ENCODE measurements around the gene C1orf74.
"Not testable (repeated sequence)": the region's sequence is repeated elsewhere in the genome, so short reads cannot be mapped to it uniquely, and the experiment has no call there.

Gene C1orf74

GRCh38 chr1:209805341-209805781 is 21.0 kb upstream of the C1orf74 start:
- no peak for DNase-seq

GRCh38 chr1:209803568-209803967 is 19.2 kb upstream of the C1orf74 start:
- DNase-seq = no peak

GRCh38 chr1:209802780-209803152 is 18.4 kb upstream of the C1orf74 start:
- DNase-seq = no peak

GRCh38 chr1:209802117-209802779 is 17.9 kb upstream of the C1orf74 start:
- DNase-seq = no peak

- no peak for DNase-seq
Observed at GRCh38 chr1:209800984-209801834, 16.9 kb upstream of the C1orf74 start.

GRCh38 chr1:209797978-209798639 is 13.8 kb upstream of the C1orf74 start:
- DNase-seq = no peak

- not testable (repeated sequence) for DNase-seq
Observed at GRCh38 chr1:209793711-209794110, 9.4 kb upstream of the C1orf74 start.

- DNase-seq = no peak
Observed at GRCh38 chr1:209791920-209792319, 7.6 kb upstream of the C1orf74 start.

GRCh38 chr1:209790286-209791193 is 6.2 kb upstream of the C1orf74 start:
- no peak for DNase-seq

GRCh38 chr1:209789245-209789644 is 4.9 kb upstream of the C1orf74 start:
- DNase-seq = no peak

GRCh38 chr1:209787551-209787950 is 3.2 kb upstream of the C1orf74 start:
- DNase-seq = no peak

GRCh38 chr1:209786146-209786545 is 1.8 kb upstream of the C1orf74 start:
- DNase-seq = no peak

GRCh38 chr1:209785592-209785991 is 1.2 kb upstream of the C1orf74 start:
- no peak for DNase-seq

- no peak for DNase-seq
Observed at GRCh38 chr1:209783386-209783785, 973 bp downstream of the C1orf74 start.

GRCh38 chr1:209780268-209780667 is 4.1 kb downstream of the C1orf74 start:
- DNase-seq = no peak

GRCh38 chr1:209778102-209778501 is 6.3 kb downstream of the C1orf74 start:
- DNase-seq = no peak

- DNase-seq = no peak
Observed at GRCh38 chr1:209777587-209777986, 6.8 kb downstream of the C1orf74 start.

GRCh38 chr1:209775678-209776077 is 8.7 kb downstream of the C1orf74 start:
- DNase-seq = no peak

- DNase-seq = no peak
Observed at GRCh38 chr1:209774592-209774991, 9.8 kb downstream of the C1orf74 start.

GRCh38 chr1:209772126-209772525 is 12.2 kb downstream of the C1orf74 start:
- no peak for DNase-seq

GRCh38 chr1:209770636-209771415 is 13.5 kb downstream of the C1orf74 start:
- no peak for DNase-seq

GRCh38 chr1:209769971-209770370 is 14.4 kb downstream of the C1orf74 start:
- no peak for DNase-seq

Data from stimulated activated CD8-positive, alpha-beta memory T cell treated with anti-CD3 and anti-CD28 coated beads, Interleukin-4, amount 100 ng/mL, for 48 hours (primary cell).